ENCODE data around the gene RNF103.
"Not testable (repeated sequence)": the region's sequence is repeated elsewhere in the genome, so short reads cannot be mapped to it uniquely, and the experiment has no call there.

The RNF103 gene

GRCh38 chr2:86623494-86624266 lies at the start of gene RNF103:
TSS of gene RNF103 (minus strand) at chr2:86623865. CDS start at chr2:86622886, 979 bp downstream.
- TF ChIP-seq CTCF (IDR thresholded peaks at IDR 0.05), result no peak
- Histone ChIP-seq H3K27ac (peak within 1 kb of the TSS; percentile 98 to 99), H3K4me3 (peak within 1 kb of the TSS; percentile 82)
- DNase-seq (ENCODE audit: low spot score), result peak; percentile 97

DNA sequence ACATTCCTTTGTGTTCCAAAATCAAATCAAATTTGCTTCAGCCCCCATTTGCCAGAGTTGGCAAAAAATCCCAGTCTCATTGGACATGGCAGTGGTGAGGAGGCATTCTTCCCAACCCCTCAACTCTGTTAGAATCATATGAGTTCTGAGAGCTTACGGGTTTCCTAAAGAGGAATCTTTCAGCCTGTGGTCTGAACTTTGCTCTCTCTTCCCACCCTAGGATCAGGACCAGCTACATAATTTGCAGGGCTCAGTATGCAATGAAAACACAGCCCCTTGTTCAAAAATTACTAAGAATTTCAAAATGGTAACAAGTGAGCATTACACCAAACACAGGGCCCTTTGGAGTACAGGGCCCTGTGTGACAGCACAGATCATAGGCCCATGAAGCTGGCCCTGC lies 49.3 kb upstream of the RNF103 start:
- no peak for DNase-seq (ENCODE audit: low spot score)
- Histone ChIP-seq H3K4me3 (no peak overlapping the region), H3K27ac (no peak overlapping the region)
- no peak for TF ChIP-seq CTCF (IDR thresholded peaks at IDR 0.05)

GRCh38 chr2:86672027-86672545 lies 48.4 kb upstream of the RNF103 start:
- no peak for TF ChIP-seq CTCF (IDR thresholded peaks at IDR 0.05)
- Histone ChIP-seq H3K27ac (no peak overlapping the region), H3K4me3 (no peak overlapping the region)
- no peak for DNase-seq (ENCODE audit: low spot score)

DNA sequence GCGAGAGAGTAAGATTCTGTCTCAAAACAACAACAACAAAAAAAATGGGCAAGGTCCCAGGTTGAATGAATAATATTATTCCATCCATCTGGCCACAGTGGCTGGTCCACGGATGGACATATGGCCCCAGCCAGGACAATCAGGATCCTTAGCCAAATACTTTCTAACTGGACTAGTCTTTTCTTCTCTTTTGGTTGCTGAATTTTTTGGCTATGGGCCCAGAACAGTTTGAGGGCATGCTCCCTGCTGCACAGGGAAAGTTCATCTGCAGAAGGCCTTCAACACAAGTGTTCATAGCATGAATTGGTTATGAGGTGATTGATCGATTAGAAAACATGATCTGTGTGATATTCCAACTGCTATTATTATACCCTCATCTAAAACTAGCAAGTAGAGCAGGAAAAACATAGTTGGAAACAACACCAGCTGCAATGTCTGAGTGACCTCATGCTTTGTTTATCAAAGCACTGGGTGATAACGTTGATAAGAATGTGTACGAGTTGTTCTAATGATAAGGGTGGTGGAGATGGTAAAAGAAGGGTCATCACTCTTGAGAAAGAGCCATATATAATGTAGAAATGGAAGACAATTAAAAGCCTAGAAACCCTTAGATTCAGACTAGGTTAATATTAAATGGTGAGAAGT lies 47.8 kb upstream of the RNF103 start:
- H3K4me3 ChIP-seq, result no peak overlapping the region
- TF ChIP-seq CTCF (IDR thresholded peaks at IDR 0.05), result no peak
- H3K27ac ChIP-seq, result no peak overlapping the region
- DNase-seq (ENCODE audit: low spot score), result no peak

DNA sequence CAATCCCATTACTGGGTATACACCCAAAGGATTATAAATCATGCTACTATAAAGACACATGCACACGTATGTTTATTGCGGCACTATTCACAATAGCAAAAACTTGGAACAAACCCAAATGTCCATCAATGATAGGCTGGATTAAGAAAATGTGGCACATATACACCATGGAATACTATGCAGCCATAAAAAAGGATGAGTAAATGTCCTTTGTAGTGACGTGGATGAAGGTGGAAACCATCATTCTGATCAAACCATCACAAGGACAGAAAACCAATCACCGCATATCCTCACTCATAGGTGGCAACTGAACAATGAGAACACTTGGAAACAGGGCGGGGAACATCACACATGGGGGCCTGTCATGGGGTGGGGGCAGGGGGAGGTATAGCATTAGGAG lies 45.7 kb upstream of the RNF103 start:
- H3K27ac ChIP-seq; DNase-seq (ENCODE audit: low spot score); H3K4me3 ChIP-seq: not testable (repeated sequence)

- DNase-seq (ENCODE audit: low spot score), result no peak
- Histone ChIP-seq H3K4me3 (no peak overlapping the region), H3K27ac (no peak overlapping the region)
- TF ChIP-seq CTCF (IDR thresholded peaks at IDR 0.05), result no peak
Measured at GRCh38 chr2:86661333-86661732, 37.7 kb upstream of the RNF103 start.

- no peak for TF ChIP-seq CTCF (IDR thresholded peaks at IDR 0.05)
- DNase-seq (ENCODE audit: low spot score), result no peak
- Histone ChIP-seq H3K4me3 (no peak overlapping the region), H3K27ac (no peak overlapping the region)
Measured at GRCh38 chr2:86650188-86650587, 26.5 kb upstream of the RNF103 start.
